NCI-H774 (cell line): ENCODE results near the gene GALR2.

Experiments used
- DNase-seq: peaks from one replicate; lab custom pipeline; 2025; lab: John Stamatoyannopoulos, UW

GALR2 gene

DNA sequence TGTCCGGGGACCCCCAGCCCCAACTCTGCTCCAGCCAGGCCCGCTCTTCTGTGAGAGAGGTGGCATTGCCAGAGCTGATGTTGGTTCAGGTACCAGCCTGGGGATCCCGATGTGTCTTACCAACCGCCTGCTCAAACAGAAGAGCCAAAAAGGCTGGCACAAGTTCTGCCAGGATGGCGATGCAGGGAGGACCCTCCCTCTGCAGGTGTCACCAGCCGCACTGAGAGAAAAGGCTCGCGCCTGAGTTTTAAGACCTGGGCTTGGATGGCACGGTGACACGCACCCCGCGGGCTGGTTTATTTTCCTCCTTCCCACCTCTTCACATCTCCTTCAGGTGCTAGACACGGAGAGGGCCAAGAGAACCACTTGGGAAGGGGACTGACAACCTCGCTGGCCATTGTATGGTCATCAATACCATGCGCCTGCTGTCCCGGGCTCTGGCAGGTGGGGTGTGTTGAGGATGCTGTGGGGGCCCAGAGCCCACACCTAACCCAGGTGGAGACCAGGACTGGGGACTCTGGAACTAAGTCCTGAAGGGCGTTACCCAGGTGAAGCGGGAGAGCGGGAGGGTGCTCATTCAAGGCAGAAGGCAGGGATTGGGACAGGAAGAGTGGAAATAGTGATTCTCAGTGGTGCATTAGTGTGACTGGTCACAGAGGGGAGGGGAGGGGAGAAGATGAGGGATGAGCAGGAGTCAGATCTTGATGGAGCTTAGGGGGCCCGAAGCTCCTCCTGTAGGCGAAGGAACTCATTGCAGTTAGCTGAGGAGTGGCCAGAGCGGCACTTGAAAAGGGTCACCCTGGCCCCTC, 50.2 kb downstream of the GALR2 start:
- no peak for DNase-seq

DNA sequence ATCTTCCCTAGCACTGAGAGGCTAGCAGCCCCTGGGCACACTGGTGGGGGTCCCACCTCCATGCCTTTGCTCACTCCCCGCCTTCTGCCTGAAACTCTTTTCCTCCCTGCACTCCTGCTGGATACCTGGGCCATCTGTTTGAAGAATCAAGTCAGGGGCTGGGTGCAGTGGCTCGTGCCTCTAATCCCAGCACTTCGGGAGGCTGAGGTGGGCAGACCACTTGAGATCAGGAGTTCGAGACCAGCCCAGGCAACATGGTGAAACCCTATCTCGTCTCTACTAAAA, 50.8 kb downstream of the GALR2 start:
- DNase-seq: no peak

GRCh38 chr17:76125922-76126321, 51.3 kb downstream of the GALR2 start:
- DNase-seq: no peak
